ENCODE measurements around the gene APOE.

Gene APOE

GRCh38 chr19:44925114-44925891, 19.7 kb downstream of the APOE start:
- TF ChIP-seq RAD21 (IDR thresholded peaks at IDR 0.05; ENCODE audit: low read depth): no peak
- TF ChIP-seq CEBPB (IDR thresholded peaks at IDR 0.05): no peak
- no peak for TF ChIP-seq EP300 (IDR thresholded peaks at IDR 0.05; ENCODE audit: borderline replicate concordance)
- no peak for TF ChIP-seq REST (IDR thresholded peaks at IDR 0.05; ENCODE audit: low read depth)
- no peak for TF ChIP-seq CREB1 (IDR thresholded peaks at IDR 0.05; ENCODE audit: low read depth)
- TF ChIP-seq NFIC (IDR thresholded peaks at IDR 0.05): no peak
- no peak for TF ChIP-seq ZBTB7A (IDR thresholded peaks at IDR 0.05; ENCODE audit: low read depth)
- TF ChIP-seq TAF1 (IDR thresholded peaks at IDR 0.05; ENCODE audit: low read depth): no peak
- no peak for TF ChIP-seq TEAD4 (IDR thresholded peaks at IDR 0.05)
- TF ChIP-seq TCF12 (IDR thresholded peaks at IDR 0.05; ENCODE audit: low read depth): no peak
- no peak for TF ChIP-seq USF1 (IDR thresholded peaks at IDR 0.05)
- no peak for TF ChIP-seq FOXM1 (IDR thresholded peaks at IDR 0.05; ENCODE audit: borderline replicate concordance, low read depth)

GRCh38 chr19:44927746-44928145, 22.1 kb downstream of the APOE start:
- TF ChIP-seq TAF1 (IDR thresholded peaks at IDR 0.05; ENCODE audit: low read depth) (no peak), NFIC (IDR thresholded peaks at IDR 0.05) (no peak), REST (IDR thresholded peaks at IDR 0.05; ENCODE audit: low read depth) (no peak), MAX (IDR thresholded peaks at IDR 0.05) (no peak), YY1 (IDR thresholded peaks at IDR 0.05; ENCODE audit: low read depth) (no peak)

- TF ChIP-seq TCF12 (IDR thresholded peaks at IDR 0.05; ENCODE audit: low read depth): no peak
- TF ChIP-seq CEBPB (IDR thresholded peaks at IDR 0.05): no peak
- no peak for TF ChIP-seq CREB1 (IDR thresholded peaks at IDR 0.05; ENCODE audit: low read depth)
- TF ChIP-seq ZBTB7A (IDR thresholded peaks at IDR 0.05; ENCODE audit: low read depth): no peak
- no peak for TF ChIP-seq EP300 (IDR thresholded peaks at IDR 0.05; ENCODE audit: borderline replicate concordance)
- no peak for TF ChIP-seq YY1 (IDR thresholded peaks at IDR 0.05; ENCODE audit: low read depth)
- TF ChIP-seq REST (IDR thresholded peaks at IDR 0.05; ENCODE audit: low read depth): no peak
- TF ChIP-seq TEAD4 (IDR thresholded peaks at IDR 0.05): no peak
- no peak for TF ChIP-seq MAX (IDR thresholded peaks at IDR 0.05)
- no peak for TF ChIP-seq USF1 (IDR thresholded peaks at IDR 0.05)
- TF ChIP-seq NFIC (IDR thresholded peaks at IDR 0.05): no peak
- no peak for TF ChIP-seq TAF1 (IDR thresholded peaks at IDR 0.05; ENCODE audit: low read depth)
- no peak for TF ChIP-seq FOXM1 (IDR thresholded peaks at IDR 0.05; ENCODE audit: borderline replicate concordance, low read depth)
- no peak for TF ChIP-seq EGR1 (IDR thresholded peaks at IDR 0.05)
- TF ChIP-seq RAD21 (IDR thresholded peaks at IDR 0.05; ENCODE audit: low read depth): no peak
Observed at GRCh38 chr19:44930088-44930487, 24.5 kb downstream of the APOE start.

- no peak for TF ChIP-seq USF1 (IDR thresholded peaks at IDR 0.05)
- TF ChIP-seq ZBTB7A (IDR thresholded peaks at IDR 0.05; ENCODE audit: low read depth): no peak
- no peak for TF ChIP-seq CREB1 (IDR thresholded peaks at IDR 0.05; ENCODE audit: low read depth)
- TF ChIP-seq NFIC (IDR thresholded peaks at IDR 0.05): no peak
- TF ChIP-seq TCF12 (IDR thresholded peaks at IDR 0.05; ENCODE audit: low read depth): no peak
- no peak for TF ChIP-seq REST (IDR thresholded peaks at IDR 0.05; ENCODE audit: low read depth)
- no peak for TF ChIP-seq FOXM1 (IDR thresholded peaks at IDR 0.05; ENCODE audit: borderline replicate concordance, low read depth)
Observed at GRCh38 chr19:44931541-44931940, 25.9 kb downstream of the APOE start.

All from Ishikawa (cell line).